ENCODE data around the gene ANAPC16.

DNA sequence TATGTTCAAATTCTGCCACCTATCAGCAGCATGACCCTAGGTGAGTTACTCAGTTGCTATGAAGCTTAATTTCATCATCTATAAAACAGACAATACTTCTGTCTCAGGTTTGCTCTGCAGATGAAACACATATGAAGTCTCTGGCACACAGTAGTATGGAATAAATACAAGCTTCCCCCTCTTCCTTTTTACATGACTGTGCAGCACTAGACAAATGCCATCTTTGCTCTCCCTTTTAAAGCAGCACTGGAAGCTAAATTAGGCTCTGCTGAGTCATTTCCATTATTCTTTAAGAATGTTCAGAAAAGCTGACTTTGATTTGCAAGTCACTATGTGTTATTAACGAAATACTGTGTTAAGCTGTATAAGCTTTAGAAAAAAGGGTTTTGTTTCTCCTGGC, 40.7 kb upstream of the ANAPC16 start:
- TF ChIP-seq TAF1 (IDR thresholded peaks at IDR 0.05; ENCODE audit: low read depth) (no peak), REST (IDR thresholded peaks at IDR 0.05; ENCODE audit: borderline replicate concordance) (no peak), SMC3 (conservative IDR thresholded peaks at IDR 0.05; ENCODE audit: poor library complexity) (no peak), EZH2 (IDR thresholded peaks at IDR 0.05; ENCODE audit: borderline replicate concordance, insufficient read depth, low read length, poor library complexity, severe bottlenecking) (no peak), MXI1 (conservative IDR thresholded peaks at IDR 0.05; ENCODE audit: poor library complexity, severe bottlenecking) (no peak), EP300 (conservative IDR thresholded peaks at IDR 0.05; ENCODE audit: poor library complexity, severe bottlenecking) (no peak), RAD21 (conservative IDR thresholded peaks at IDR 0.05) (no peak)
- TF ChIP-seq, protein P1, sequence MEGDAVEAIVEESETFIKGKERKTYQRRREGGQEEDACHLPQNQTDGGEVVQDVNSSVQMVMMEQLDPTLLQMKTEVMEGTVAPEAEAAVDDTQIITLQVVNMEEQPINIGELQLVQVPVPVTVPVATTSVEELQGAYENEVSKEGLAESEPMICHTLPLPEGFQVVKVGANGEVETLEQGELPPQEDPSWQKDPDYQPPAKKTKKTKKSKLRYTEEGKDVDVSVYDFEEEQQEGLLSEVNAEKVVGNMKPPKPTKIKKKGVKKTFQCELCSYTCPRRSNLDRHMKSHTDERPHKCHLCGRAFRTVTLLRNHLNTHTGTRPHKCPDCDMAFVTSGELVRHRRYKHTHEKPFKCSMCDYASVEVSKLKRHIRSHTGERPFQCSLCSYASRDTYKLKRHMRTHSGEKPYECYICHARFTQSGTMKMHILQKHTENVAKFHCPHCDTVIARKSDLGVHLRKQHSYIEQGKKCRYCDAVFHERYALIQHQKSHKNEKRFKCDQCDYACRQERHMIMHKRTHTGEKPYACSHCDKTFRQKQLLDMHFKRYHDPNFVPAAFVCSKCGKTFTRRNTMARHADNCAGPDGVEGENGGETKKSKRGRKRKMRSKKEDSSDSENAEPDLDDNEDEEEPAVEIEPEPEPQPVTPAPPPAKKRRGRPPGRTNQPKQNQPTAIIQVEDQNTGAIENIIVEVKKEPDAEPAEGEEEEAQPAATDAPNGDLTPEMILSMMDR (IDR thresholded peaks at IDR 0.05; ENCODE audit: poor library complexity, severe bottlenecking), result no peak
